Hindlimb muscle (tissue), 1 donor: ENCODE data around the gene ATP11C. TPM values are rescaled to one million over a fixed set of nuclear protein-coding genes. Genes with fewer than 3 reads are reported as not detected.
"Not testable (repeated sequence)": the region's sequence is repeated elsewhere in the genome, so short reads cannot be mapped to it uniquely, and the experiment has no call there.

Experiments
- DNase-seq: peaks from one replicate; pipeline ENCODE4 v3.0.0-alpha.2; 2013
- polyA plus RNA-seq: library from polyadenylated mRNA; unstranded; fragments of 120-200 nt; gene quantifications from one replicate; pipeline ENCODE4 v1.2.1, GENCODE V29; 2013; ENCODE audit not compliant: insufficient read length

The ATP11C gene
- polyA plus RNA-seq, result 15.0 TPM

- peak; percentile 81 for DNase-seq
These were observed at the start of gene ATP11C for GRCh38 chrX:139932901-139933796. ATP11C (minus strand) TSS chrX:139933053; CDS start chrX:139932042, 1,011 bp downstream.

- DNase-seq, result no peak
These were observed 41.6 kb upstream of the ATP11C start for GRCh38 chrX:139974471-139974870.

- no peak for DNase-seq
These were observed 40.1 kb upstream of the ATP11C start for GRCh38 chrX:139972629-139973624.

GRCh38 chrX:139972113-139972512, 39.3 kb upstream of the ATP11C start:
- DNase-seq, result no peak

- DNase-seq, result no peak
These were observed 38.5 kb upstream of the ATP11C start for GRCh38 chrX:139971394-139971749.

GRCh38 chrX:139969286-139969685, 36.4 kb upstream of the ATP11C start:
- DNase-seq, result no peak

- DNase-seq, result no peak
These were observed 34.9 kb upstream of the ATP11C start for GRCh38 chrX:139967750-139968149.

- DNase-seq, result no peak
These were observed 34.4 kb upstream of the ATP11C start for GRCh38 chrX:139967300-139967699.

GRCh38 chrX:139966159-139966558, 33.3 kb upstream of the ATP11C start:
- DNase-seq, result not testable (repeated sequence)

- DNase-seq, result no peak
These were observed 32.6 kb upstream of the ATP11C start, which contains the start of gene CXorf66 for GRCh38 chrX:139965421-139965820. CXorf66 (minus strand) TSS chrX:139965521; CDS start chrX:139965496, 25 bp downstream.

GRCh38 chrX:139961091-139961490, 28.2 kb upstream of the ATP11C start:
- not testable (repeated sequence) for DNase-seq

GRCh38 chrX:139949703-139950102, 16.9 kb upstream of the ATP11C start:
- no peak for DNase-seq

- DNase-seq, result no peak
These were observed 12.2 kb upstream of the ATP11C start for GRCh38 chrX:139945075-139945474.

GRCh38 chrX:139936259-139936658, 3.4 kb upstream of the ATP11C start:
- DNase-seq, result no peak

GRCh38 chrX:139933904-139934303, 1.1 kb upstream of the ATP11C start:
- DNase-seq, result no peak

- DNase-seq, result peak; percentile 44
These were observed 566 bp downstream of the ATP11C start for GRCh38 chrX:139932073-139932900.

GRCh38 chrX:139931646-139932072, 1.2 kb downstream of the ATP11C start:
- DNase-seq, result no peak

GRCh38 chrX:139930916-139931645, 1.8 kb downstream of the ATP11C start:
- DNase-seq, result no peak

GRCh38 chrX:139930401-139930800, 2.5 kb downstream of the ATP11C start:
- no peak for DNase-seq

- no peak for DNase-seq
These were observed 3.0 kb downstream of the ATP11C start for GRCh38 chrX:139929876-139930275.

- DNase-seq, result no peak
These were observed 8.2 kb downstream of the ATP11C start for GRCh38 chrX:139924696-139925095.
